ENCODE measurements around the gene MIA.

The MIA gene

GRCh38 chr19:40737102-40737644 lies 38.1 kb upstream of the MIA start:
- Histone ChIP-seq H2AFZ (ENCODE audit: low read length) (no peak overlapping the region), H3K4me1 (ENCODE audit: insufficient read depth, low read length, severe bottlenecking) (no peaks in the 10 kb centered on the region), H3K27me3 (ENCODE audit: insufficient read depth, low read length) (no peaks in the 10 kb centered on the region), H3K9me2 (ENCODE audit: low read depth, low read length) (no peaks in the 10 kb centered on the region), H3K9ac (ENCODE audit: low read length) (no peak overlapping the region), H4K20me1 (ENCODE audit: insufficient read depth, low read length) (no peaks in the 10 kb centered on the region), H3K27ac (ENCODE audit: low read depth, low read length, poor library complexity, severe bottlenecking) (no peak overlapping the region), H3K36me3 (ENCODE audit: insufficient read depth, low read length) (peaks cover 8% of the 10 kb centered on the region; the same call in 1 of the 2 replicates), H3K9me3 (ENCODE audit: low read length) (no peaks in the 10 kb centered on the region), H3K79me2 (ENCODE audit: insufficient read depth, low read length) (no peaks in the 10 kb centered on the region), H3K4me3 (ENCODE audit: low read depth, low read length, poor library complexity, severe bottlenecking) (no peak overlapping the region), H3K4me2 (ENCODE audit: low read length) (no peak overlapping the region), H3F3A (ENCODE audit: insufficient read depth, low read length) (no peaks in the 10 kb centered on the region)
- no peak for TF ChIP-seq EZH2 (IDR thresholded peaks at IDR 0.05; ENCODE audit: borderline replicate concordance, low read length)
- TF ChIP-seq, protein P1, sequence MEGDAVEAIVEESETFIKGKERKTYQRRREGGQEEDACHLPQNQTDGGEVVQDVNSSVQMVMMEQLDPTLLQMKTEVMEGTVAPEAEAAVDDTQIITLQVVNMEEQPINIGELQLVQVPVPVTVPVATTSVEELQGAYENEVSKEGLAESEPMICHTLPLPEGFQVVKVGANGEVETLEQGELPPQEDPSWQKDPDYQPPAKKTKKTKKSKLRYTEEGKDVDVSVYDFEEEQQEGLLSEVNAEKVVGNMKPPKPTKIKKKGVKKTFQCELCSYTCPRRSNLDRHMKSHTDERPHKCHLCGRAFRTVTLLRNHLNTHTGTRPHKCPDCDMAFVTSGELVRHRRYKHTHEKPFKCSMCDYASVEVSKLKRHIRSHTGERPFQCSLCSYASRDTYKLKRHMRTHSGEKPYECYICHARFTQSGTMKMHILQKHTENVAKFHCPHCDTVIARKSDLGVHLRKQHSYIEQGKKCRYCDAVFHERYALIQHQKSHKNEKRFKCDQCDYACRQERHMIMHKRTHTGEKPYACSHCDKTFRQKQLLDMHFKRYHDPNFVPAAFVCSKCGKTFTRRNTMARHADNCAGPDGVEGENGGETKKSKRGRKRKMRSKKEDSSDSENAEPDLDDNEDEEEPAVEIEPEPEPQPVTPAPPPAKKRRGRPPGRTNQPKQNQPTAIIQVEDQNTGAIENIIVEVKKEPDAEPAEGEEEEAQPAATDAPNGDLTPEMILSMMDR (IDR thresholded peaks at IDR 0.05; ENCODE audit: low read length) = no peak

DNA sequence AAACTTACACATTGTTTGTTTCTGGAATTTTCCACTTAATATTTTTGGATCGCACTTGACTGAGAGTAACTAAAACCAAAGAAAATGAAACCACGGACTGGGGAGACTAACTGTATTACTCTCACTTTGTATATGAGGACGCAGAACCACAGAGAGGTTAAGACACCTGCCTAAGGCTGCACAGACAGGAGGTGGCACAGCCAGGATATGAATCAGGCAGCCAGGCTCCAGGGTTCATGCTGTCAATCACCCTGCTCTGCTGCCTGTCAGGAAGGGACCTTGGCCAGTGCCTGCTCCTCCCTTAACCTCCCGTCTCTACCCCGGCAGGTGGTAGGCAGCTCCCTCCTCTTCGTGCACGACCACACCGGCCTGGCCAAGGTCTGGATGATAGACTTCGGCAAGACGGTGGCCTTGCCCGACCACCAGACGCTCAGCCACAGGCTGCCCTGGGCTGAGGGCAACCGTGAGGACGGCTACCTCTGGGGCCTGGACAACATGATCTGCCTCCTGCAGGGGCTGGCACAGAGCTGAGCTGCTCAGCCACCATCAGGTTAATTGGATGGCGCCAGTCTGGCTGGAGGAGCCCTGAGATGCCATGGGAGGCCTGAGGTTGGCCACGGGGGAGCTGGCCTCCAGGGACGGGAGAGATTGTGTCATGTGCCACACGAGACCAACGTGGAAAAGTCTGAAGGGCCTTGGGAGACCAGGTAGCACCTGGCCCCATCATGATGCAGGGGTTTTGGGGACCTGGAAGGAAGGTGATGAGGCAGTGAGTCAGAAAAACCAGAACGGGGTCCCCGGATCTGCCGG lies 36.1 kb upstream of the MIA start:
- H3K4me2 ChIP-seq (ENCODE audit: low read length) = no peak overlapping the region
- H3K9me2 ChIP-seq (ENCODE audit: low read depth, low read length) = no peaks in the 10 kb centered on the region
- no peak overlapping the region for H3K4me3 ChIP-seq (ENCODE audit: low read depth, low read length, poor library complexity, severe bottlenecking)
- no peak overlapping the region for H3K27ac ChIP-seq (ENCODE audit: low read depth, low read length, poor library complexity, severe bottlenecking)
- no peak overlapping the region for H2AFZ ChIP-seq (ENCODE audit: low read length)
- H3K79me2 ChIP-seq (ENCODE audit: insufficient read depth, low read length) = no peaks in the 10 kb centered on the region
- H3K36me3 ChIP-seq (ENCODE audit: insufficient read depth, low read length) = peaks cover 4% of the 10 kb centered on the region; the same call in 1 of the 2 replicates
- H3K27me3 ChIP-seq (ENCODE audit: insufficient read depth, low read length) = no peaks in the 10 kb centered on the region
- H3K9ac ChIP-seq (ENCODE audit: low read length) = no peak overlapping the region
- no peaks in the 10 kb centered on the region for H3F3A ChIP-seq (ENCODE audit: insufficient read depth, low read length)
- no peaks in the 10 kb centered on the region for H3K9me3 ChIP-seq (ENCODE audit: low read length)
- no peaks in the 10 kb centered on the region for H4K20me1 ChIP-seq (ENCODE audit: insufficient read depth, low read length)
- no peak for TF ChIP-seq EZH2 (IDR thresholded peaks at IDR 0.05; ENCODE audit: borderline replicate concordance, low read length)
- TF ChIP-seq, protein P1 (IDR thresholded peaks at IDR 0.05; ENCODE audit: low read length) = no peak
- H3K4me1 ChIP-seq (ENCODE audit: insufficient read depth, low read length, severe bottlenecking) = no peaks in the 10 kb centered on the region

DNA sequence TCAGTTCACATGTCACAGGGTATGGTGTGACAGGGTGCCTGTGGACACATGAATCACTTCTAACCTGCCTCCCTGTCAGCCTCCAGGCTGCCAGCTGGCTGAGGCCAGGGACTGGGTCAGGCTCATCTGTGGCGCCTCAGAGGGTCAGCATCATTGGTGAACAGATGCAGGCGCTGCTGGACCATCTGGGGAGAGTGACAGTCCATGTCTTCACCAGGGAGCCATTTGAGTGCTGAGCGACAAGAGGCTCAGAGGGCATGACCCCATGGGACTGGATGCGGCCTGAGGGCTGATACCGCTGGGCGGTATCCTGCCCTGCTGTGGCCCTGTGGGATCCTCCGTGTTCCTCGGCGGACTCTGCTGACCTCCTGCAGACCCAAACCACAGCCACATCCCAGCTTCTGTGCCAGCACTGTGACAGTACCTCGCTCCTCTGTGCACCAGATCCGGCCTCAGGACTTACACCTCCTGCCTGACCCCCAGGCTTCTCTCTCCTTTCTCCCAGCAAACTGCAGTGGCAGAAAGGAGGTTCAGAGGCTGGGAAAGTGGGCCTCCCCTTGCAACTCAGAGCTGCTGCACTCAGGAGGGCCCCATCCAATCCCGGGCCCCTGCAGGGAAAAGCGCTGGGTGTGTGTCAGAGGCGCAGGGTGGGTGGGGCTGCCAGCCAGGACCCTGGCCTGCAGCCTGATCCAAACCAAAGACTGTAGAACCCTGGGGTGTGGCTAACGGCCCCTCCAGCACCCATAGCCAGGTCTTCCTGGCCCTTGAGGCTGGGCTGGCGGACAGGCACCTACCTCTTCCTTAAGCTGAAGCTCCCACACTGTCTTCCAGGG lies 35.2 kb upstream of the MIA start:
- TF ChIP-seq, protein P1 (IDR thresholded peaks at IDR 0.05; ENCODE audit: low read length) = no peak
- TF ChIP-seq EZH2 (IDR thresholded peaks at IDR 0.05; ENCODE audit: borderline replicate concordance, low read length) = no peak
- no peaks in the 10 kb centered on the region for H4K20me1 ChIP-seq (ENCODE audit: insufficient read depth, low read length)
- H3K27me3 ChIP-seq (ENCODE audit: insufficient read depth, low read length) = no peaks in the 10 kb centered on the region
- H3F3A ChIP-seq (ENCODE audit: insufficient read depth, low read length) = no peaks in the 10 kb centered on the region
- H3K4me2 ChIP-seq (ENCODE audit: low read length) = no peak overlapping the region
- H3K9me3 ChIP-seq (ENCODE audit: low read length) = no peaks in the 10 kb centered on the region
- H3K27ac ChIP-seq (ENCODE audit: low read depth, low read length, poor library complexity, severe bottlenecking) = no peak overlapping the region
- no peak overlapping the region for H3K4me3 ChIP-seq (ENCODE audit: low read depth, low read length, poor library complexity, severe bottlenecking)
- H3K36me3 ChIP-seq (ENCODE audit: insufficient read depth, low read length) = peaks cover 4% of the 10 kb centered on the region; the same call in 1 of the 2 replicates
- H3K9me2 ChIP-seq (ENCODE audit: low read depth, low read length) = no peaks in the 10 kb centered on the region
- no peak overlapping the region for H3K9ac ChIP-seq (ENCODE audit: low read length)
- no peaks in the 10 kb centered on the region for H3K79me2 ChIP-seq (ENCODE audit: insufficient read depth, low read length)
- H2AFZ ChIP-seq (ENCODE audit: low read length) = no peak overlapping the region
- no peaks in the 10 kb centered on the region for H3K4me1 ChIP-seq (ENCODE audit: insufficient read depth, low read length, severe bottlenecking)

Data from OCI-LY1 (cell line).